Esophagus muscularis mucosa (tissue), 4 donors: ENCODE data around the gene MAP4K5. TPM values are rescaled to one million over a fixed set of nuclear protein-coding genes. Genes with fewer than 3 reads are reported as not detected.

Experiments
- DNase-seq: peaks from one replicate; pipeline ENCODE4 v3.0.0-alpha.2; 2017; ENCODE audit errors: extremely low spot score
- H3K27ac ChIP-seq, 4 donors: fragments of 200-600 bp; sonication (generic); replicated peaks in 1 of 4; 1 replicate in 3 of 4; 2 replicates in 1 of 4; pipeline ENCODE4 v1.5.1; 2016 to 2019; ENCODE audit warnings: mild to moderate bottlenecking in 1 of 4
- H3K27me3 ChIP-seq, 4 donors: fragments of 200-600 bp; sonication (generic); one replicate each; pipeline versions ENCODE4 v1.5.1 to v1.6.0; 2016 to 2019
- H3K36me3 ChIP-seq, 4 donors: fragments of 200-600 bp; sonication (generic); one replicate each; pipeline ENCODE4 v1.5.1; 2016 to 2019
- H3K4me1 ChIP-seq, 4 donors: fragments of 200-600 bp; sonication (generic); one replicate each; pipeline ENCODE4 v1.5.1; 2016 to 2019
- H3K4me3 ChIP-seq, 4 donors: fragments of 200-600 bp; sonication (generic); 1 replicate in 2 of 4; 2 replicates in 2 of 4; pipeline ENCODE4 v1.5.1; 2016 to 2019; ENCODE audit warnings: mild to moderate bottlenecking in 4 of 4, moderate library complexity in 1 of 4
- H3K9me3 ChIP-seq, 4 donors: fragments of 200-600 bp; sonication (generic); 1 replicate in 3 of 4; 2 replicates in 1 of 4; pipeline ENCODE4 v1.5.1; 2016 to 2019
- EP300 ChIP-seq: sonication (generic); formaldehyde crosslinking; IDR thresholded peaks from one replicate; pipeline ENCODE4 v1.6.1; 2017; ENCODE audit warnings: antibody characterized with exemption
- POLR2A ChIP-seq: fragments of 450-650 bp; IDR thresholded peaks from one replicate; pipeline ENCODE4 v1.6.1; 2017; ENCODE audit warnings: antibody characterized with exemption, moderate library complexity, mild to moderate bottlenecking, low read depth
- POLR2AphosphoS5 ChIP-seq, 2 donors: sonication (generic); formaldehyde crosslinking; IDR thresholded peaks; one replicate each; pipeline ENCODE4 v1.6.1; 2017; ENCODE audit warnings: antibody characterized with exemption in 2 of 2
- WGBS: methylation state at CpG from one replicate; pipeline ENCODE4 v1.1.5; 2018; 5-methylcytosine and 5-hydroxymethylcytosine counted together
- intact Hi-C: fragments of 100-400 bp; cut with DNase I; formaldehyde crosslinking; loops from one replicate; pipeline ENCODE4 v1.15.1; 2023
- total RNA-seq, 4 donors: library from RNA; depleted of rRNA; stranded (reverse); fragments of >200 nt; gene quantifications; one replicate each; pipeline versions ENCODE4 v1.1.0 to v1.2.1, GENCODE V29; 2016
- TF ChIP-seq, protein P1 (sequence below), 3 experiments: fragments of 200-600 bp in 2 of 3; fragments of 450-650 bp in 1 of 3; sonication (generic) in 2 of 3; IDR thresholded peaks; one replicate each; pipeline ENCODE4 v1.5.1; 2017 to 2019; ENCODE audit warnings: antibody characterized with exemption in 3 of 3, mild to moderate bottlenecking in 2 of 3, moderate library complexity in 1 of 3

The MAP4K5 gene
- total RNA-seq, 4 donors from 2014 or later, result 84.4 to 108 (median 91.2) TPM

DNA sequence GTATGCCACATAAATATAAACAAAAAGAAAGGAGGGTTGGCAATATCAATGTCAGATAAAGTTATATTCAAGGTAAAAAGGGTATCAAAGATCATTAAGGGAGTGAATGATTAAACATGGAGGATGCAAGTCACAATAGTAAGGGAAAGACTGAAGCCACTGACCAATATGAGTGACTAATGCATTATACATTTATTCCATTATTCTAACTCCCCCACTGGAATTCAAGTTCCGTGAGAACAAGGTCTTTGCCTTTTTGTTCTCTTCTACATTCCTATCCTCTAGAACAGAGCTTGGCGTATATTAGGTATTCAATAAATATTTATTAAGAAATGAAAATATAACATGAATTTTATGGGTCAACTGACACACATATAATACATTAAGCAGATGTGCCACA is 30.7 kb downstream of the MAP4K5 start:
- H3K9me3 ChIP-seq, result no peaks in the 10 kb centered on the region
- DNase-seq, result no peak
- H3K4me3 ChIP-seq, result no peak overlapping the region
- H3K36me3 ChIP-seq, result peaks cover 0 to 6% (median 4%) of the 10 kb centered on the region in 4 donors
- WGBS, result 82% methylated on average over 2 of the region's 2 CpGs
- H3K27ac ChIP-seq, result no peak overlapping the region
- H3K4me1 ChIP-seq, result peaks cover 9 to 21% (median 14%) of the 10 kb centered on the region in 4 donors
- TF ChIP-seq POLR2A (no peak), EP300 (no peak), POLR2AphosphoS5 (IDR thresholded peaks at IDR 0.05) (no peak)
- TF ChIP-seq, protein P1, sequence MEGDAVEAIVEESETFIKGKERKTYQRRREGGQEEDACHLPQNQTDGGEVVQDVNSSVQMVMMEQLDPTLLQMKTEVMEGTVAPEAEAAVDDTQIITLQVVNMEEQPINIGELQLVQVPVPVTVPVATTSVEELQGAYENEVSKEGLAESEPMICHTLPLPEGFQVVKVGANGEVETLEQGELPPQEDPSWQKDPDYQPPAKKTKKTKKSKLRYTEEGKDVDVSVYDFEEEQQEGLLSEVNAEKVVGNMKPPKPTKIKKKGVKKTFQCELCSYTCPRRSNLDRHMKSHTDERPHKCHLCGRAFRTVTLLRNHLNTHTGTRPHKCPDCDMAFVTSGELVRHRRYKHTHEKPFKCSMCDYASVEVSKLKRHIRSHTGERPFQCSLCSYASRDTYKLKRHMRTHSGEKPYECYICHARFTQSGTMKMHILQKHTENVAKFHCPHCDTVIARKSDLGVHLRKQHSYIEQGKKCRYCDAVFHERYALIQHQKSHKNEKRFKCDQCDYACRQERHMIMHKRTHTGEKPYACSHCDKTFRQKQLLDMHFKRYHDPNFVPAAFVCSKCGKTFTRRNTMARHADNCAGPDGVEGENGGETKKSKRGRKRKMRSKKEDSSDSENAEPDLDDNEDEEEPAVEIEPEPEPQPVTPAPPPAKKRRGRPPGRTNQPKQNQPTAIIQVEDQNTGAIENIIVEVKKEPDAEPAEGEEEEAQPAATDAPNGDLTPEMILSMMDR (IDR thresholded peaks at IDR 0.05), result no peak
- no peaks in the 10 kb centered on the region for H3K27me3 ChIP-seq
- intact Hi-C loops, result no loop called here

DNA sequence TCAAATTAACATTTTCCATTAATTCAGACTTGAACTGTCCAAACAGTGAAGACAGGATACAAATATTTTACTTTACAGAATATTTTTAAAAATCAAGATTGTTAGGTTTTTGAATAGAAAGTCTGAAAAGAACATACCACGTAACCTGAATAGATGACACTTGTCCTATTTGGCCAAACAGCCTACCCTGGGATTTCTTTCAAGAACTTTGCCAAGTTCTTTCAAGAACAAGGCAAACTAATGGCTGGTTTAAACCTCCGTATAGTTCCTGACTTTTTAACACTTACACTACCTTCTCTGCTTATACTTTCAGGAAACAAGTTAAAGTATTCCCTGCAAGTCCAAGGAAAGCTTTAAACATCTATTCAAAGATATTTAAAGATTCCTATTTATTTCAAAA is 35.0 kb downstream of the MAP4K5 start:
- Histone ChIP-seq H3K4me3 (no peak overlapping the region), H3K4me1 (peaks cover 9 to 21% (median 14%) of the 10 kb centered on the region in 4 donors), H3K36me3 (no peaks in the 10 kb centered on the region), H3K27ac (no peak overlapping the region), H3K9me3 (no peaks in the 10 kb centered on the region), H3K27me3 (no peaks in the 10 kb centered on the region)
- TF ChIP-seq POLR2A (no peak), POLR2AphosphoS5 (IDR thresholded peaks at IDR 0.05) (no peak), EP300 (no peak)
- TF ChIP-seq, protein P1 (IDR thresholded peaks at IDR 0.05), result no peak
- intact Hi-C loops, result no loop called here
- no peak for DNase-seq
- 38% methylated on average over 2 of the region's 2 CpGs for WGBS

DNA sequence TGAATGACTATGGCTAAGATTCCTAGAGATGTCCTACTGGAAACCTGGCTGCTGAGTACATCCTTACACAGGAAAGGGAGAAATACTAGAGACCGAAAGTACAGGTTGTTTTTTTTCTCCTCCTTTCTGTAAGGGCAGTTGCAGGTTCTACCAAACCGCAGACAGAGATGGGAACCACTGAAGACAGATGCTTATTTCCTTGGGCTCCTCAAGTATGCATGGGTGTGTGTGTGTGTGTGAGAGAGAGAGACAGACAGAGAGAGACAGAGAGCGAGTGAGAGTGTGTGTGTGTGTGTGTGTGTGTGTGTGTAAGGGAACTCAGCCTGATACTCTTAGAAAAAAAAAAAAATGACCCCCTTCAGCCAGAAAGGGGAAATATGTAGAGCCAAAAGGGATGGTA is 42.5 kb downstream of the MAP4K5 start:
- WGBS, result 91% methylated on average over 3 of the region's 3 CpGs
- TF ChIP-seq POLR2A (no peak), POLR2AphosphoS5 (IDR thresholded peaks at IDR 0.05) (no peak), EP300 (no peak)
- TF ChIP-seq, protein P1 (IDR thresholded peaks at IDR 0.05), result no peak
- no peak overlapping the region for H3K4me3 ChIP-seq
- no peaks in the 10 kb centered on the region for H3K36me3 ChIP-seq
- H3K27ac ChIP-seq, result no peak overlapping the region
- H3K27me3 ChIP-seq, result no peaks in the 10 kb centered on the region
- intact Hi-C loops, result no loop called here
- no peak for DNase-seq
- peaks cover 0 to 10% (median 8%) of the 10 kb centered on the region in 4 donors for H3K4me1 ChIP-seq
- no peaks in the 10 kb centered on the region for H3K9me3 ChIP-seq

DNA sequence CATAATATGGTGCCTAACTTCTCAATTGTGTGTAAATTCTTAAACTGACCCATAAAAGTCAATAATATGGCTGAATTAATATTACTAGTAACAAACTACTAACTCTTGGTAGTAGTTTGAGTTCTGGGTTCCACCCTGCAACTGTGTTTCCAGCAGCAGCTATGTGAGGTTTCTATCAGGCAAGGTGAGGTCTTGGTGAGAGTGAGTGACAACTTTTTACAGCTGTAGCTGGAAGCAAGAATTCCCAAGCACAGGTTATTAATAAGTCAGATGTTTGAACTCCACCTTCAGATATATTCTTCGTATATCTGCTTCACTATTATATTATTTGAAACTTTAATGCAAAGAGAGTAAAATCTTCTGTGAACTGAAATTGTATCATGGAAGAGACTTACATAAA is 43.8 kb downstream of the MAP4K5 start:
- Histone ChIP-seq H3K36me3 (no peaks in the 10 kb centered on the region), H3K4me3 (no peak overlapping the region), H3K27me3 (no peaks in the 10 kb centered on the region), H3K9me3 (no peaks in the 10 kb centered on the region), H3K4me1 (peaks cover 0 to 10% (median 8%) of the 10 kb centered on the region in 4 donors), H3K27ac (no peak overlapping the region)
- no peak for DNase-seq
- no peak for TF ChIP-seq POLR2AphosphoS5 (IDR thresholded peaks at IDR 0.05)
- TF ChIP-seq EP300, result no peak
- TF ChIP-seq POLR2A, result no peak
- TF ChIP-seq, protein P1 (IDR thresholded peaks at IDR 0.05), result no peak
- intact Hi-C loops, result no loop called here
- 93% methylated on average over 1 of the region's 1 CpG for WGBS

DNA sequence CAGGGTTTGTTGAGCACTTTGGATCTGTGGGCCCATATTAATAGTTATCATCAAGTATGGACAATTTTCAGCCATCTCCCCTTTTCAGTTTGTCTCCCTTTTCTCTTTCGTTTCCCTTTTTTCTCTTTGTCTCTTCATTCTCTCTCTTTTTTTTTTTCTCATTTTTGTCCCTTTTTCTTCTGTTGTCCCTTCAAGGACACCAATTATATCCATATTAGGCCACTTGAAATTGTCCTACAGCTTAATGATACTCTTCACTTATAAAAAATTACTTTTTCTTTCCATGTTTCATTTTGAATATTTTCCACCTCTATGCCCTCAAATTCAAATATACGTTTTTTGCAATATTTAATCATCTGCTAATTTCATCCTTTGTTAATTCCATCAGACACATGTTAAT is 53.3 kb downstream of the MAP4K5 start:
- no peaks in the 10 kb centered on the region for H3K27me3 ChIP-seq
- no peak for DNase-seq
- no peak overlapping the region for H3K27ac ChIP-seq
- intact Hi-C loops, result no loop called here
- H3K4me3 ChIP-seq, result no peak overlapping the region
- H3K4me1 ChIP-seq, result no peaks in the 10 kb centered on the region
- WGBS, result 91% methylated on average over 2 of the region's 2 CpGs
- peaks cover 9 to 28% (median 18%) of the 10 kb centered on the region in 4 donors for H3K36me3 ChIP-seq
- TF ChIP-seq POLR2A, result no peak
- TF ChIP-seq EP300, result no peak
- TF ChIP-seq POLR2AphosphoS5 (IDR thresholded peaks at IDR 0.05), result no peak
- TF ChIP-seq, protein P1 (IDR thresholded peaks at IDR 0.05), result no peak
- no peaks in the 10 kb centered on the region for H3K9me3 ChIP-seq
